ENCODE data around the gene NPLOC4.
"Not testable (repeated sequence)": the region's sequence is repeated elsewhere in the genome, so short reads cannot be mapped to it uniquely, and the experiment has no call there.

The NPLOC4 gene

DNA sequence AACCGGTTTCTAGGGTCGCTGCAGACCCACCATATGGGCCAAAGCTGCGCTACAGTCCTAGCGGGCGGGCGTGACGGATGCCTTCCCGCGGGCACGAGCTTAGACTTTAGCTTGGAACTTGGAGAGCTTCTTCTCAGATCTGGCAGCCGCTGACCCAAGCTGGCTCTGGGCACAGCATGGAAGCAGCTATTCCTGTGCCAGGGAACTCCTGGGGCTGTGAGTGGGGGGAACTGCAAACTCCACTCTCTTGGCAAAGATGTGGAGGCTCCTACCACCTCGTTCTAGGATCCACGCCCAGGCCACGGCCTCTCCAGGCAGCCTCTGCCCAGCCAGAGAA lies 93.6 kb downstream of the NPLOC4 start:
- FAIRE-seq = no peak

DNA sequence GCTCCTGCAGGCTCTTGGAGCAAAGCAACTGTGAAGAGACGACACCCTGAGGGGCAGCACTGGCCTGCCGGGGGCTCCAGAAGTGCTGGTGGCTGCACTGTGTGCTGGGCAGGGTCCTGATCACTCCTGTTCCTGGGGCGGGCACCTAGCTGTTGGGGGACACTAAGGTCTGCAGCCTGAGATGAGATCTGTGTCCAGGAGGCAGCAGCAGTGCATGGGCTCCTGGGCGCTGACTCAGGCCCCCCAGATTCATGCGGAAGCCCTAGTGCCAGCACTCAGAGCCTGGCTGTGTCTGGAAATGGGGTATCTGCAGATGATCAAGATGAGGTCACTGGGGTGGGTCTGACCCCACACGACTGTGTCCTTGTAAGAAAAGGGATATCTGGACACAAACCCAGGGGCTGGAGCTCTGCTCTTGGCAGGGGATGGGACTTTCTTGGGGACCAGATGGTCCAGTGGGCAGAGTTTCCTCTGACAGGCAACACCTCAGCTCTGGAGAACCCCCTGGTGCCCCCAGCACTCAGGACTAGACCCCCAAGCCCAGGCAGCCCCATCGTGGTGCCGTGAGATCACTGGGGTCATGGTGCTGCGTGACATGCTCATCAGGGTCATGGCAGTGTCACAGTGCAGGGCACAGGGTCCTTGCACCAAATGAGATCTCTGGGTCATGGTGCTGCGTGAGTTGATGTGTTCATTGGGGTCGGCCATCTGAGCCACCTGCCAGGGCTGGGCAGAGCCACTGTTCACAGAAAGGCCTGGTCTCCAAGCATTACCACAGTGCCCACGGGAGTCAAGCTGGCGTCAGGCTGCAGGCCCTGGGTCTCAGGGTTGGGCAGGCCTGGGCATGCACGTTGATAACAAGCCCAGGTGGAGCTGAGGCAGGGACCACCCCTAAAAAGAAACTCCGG lies 94.2 kb downstream of the NPLOC4 start:
- no peak for FAIRE-seq

DNA sequence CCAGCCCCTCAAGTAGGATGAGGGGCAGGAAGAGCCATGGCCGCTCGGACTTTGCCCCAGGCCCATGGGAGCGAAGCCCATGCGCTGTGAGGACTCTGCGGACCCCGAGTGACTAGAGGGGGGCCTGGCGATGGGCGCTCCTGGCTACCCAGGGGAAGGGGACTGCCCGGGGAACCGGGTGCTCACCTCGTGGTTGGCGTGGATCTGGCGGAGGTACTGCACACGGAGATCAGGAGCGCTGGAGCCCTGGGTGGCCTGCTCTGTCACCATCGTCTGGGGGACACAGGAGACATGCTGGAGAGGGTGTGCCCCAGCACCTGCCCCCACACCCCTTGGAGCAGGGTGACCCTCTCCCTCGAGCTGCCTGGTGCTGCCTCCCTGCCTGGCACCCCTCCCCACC lies 95.8 kb downstream of the NPLOC4 start:
- FAIRE-seq = no peak

- FAIRE-seq = no peak
These were observed 96.3 kb downstream of the NPLOC4 start for GRCh38 chr17:81540676-81541027.

DNA sequence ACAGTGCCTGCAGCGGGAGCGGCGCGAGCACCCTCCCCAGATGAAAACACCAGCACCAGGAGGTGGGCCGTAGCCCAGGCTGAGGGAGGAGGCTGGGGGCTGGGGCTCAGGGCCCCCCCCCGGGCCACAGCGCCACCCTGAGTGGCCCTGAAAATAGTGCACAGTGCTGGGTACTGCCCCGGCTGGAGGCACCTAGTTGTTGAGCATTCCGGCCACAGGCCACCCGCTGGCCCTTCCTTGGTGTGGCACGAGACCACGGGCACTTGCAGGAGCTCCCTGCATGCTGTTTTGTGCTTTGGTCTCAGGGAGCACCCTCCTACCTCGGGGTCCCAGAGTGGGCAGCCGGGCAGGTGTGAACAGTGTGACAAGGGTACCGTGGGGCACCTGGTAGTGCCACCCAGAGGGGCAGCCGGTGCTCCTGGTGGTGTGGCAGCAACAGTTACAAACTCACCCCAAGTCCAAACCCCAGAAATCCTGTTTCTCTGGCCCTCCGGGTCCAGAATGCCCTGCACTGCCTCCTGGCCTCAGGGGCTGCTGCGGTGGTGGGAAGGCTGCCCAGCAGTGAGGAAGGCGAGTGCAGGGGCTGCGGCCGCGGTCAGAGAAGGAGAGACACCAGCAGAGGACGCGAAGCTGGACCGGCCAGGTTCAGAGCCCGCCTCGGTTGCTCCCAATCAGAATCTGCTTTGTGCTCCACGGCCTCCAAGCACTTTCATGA lies 96.8 kb downstream of the NPLOC4 start:
- no peak for FAIRE-seq

DNA sequence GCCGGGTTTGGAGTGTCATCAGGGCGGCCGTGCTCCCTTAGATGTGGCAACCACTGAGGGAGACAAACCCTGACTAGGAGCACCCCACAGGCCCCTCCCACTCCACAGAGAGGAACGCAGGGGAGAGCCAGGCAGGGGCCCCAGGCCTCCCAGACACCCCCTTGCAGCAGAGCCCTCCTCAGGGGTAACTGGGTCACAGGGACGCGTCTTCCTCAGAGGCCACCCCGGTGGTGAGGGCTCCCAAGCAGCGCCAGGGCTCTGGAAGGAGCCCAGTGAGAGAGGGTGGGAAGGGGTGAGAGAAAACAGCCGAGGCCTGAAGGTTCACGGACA lies 97.4 kb downstream of the NPLOC4 start:
- no peak for FAIRE-seq

DNA sequence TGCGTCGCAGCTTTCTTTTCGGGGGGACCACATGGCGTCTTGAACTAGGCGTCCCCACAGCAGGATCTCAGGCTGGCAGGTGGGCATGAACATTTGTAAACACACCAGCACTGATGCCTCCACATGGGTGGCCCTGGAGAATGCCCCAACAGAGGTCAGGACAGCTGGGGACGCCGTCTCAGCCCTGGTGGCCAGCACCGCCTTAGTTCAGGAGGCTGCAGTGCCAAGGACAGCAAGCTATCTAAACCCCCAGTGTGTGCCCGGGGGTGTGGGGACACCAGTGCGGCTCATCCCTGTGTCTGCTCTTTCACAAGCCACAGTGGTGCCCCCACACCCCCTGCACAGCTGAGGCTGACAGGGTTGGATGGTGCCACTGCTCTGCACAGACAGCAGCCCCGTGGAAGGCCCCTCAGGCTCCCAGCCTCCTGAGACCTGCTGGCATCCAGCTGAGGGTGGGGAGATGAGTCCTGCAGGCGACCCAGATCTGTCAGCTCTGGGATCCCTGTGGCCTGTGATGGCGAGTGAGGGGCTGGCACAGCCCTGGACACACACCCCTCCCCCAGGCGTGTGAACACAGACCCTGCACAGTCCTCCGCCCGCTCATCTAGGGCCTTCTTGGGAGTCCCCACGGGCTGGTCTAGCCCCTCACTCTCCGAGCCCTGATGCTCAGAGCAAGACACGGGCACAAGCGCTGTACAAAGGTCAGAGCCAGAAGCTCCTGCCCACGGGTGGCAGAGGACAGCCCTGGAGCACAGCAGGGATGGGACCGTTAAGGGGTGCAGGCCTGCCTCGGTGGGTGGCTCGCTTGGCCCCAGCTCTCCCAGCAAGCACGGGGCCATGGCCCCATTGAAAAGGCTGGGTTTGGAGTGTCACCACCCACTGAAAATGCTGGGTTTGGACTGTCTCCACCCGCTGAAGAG lies 98.0 kb downstream of the NPLOC4 start:
- FAIRE-seq = no peak

GRCh38 chr17:81537856-81538555 lies 98.9 kb downstream of the NPLOC4 start:
- no peak for FAIRE-seq

GRCh38 chr17:81537343-81537855 lies 99.5 kb downstream of the NPLOC4 start:
- no peak for FAIRE-seq

GRCh38 chr17:81536299-81537290 lies 100.3 kb downstream of the NPLOC4 start:
- no peak for FAIRE-seq

DNA sequence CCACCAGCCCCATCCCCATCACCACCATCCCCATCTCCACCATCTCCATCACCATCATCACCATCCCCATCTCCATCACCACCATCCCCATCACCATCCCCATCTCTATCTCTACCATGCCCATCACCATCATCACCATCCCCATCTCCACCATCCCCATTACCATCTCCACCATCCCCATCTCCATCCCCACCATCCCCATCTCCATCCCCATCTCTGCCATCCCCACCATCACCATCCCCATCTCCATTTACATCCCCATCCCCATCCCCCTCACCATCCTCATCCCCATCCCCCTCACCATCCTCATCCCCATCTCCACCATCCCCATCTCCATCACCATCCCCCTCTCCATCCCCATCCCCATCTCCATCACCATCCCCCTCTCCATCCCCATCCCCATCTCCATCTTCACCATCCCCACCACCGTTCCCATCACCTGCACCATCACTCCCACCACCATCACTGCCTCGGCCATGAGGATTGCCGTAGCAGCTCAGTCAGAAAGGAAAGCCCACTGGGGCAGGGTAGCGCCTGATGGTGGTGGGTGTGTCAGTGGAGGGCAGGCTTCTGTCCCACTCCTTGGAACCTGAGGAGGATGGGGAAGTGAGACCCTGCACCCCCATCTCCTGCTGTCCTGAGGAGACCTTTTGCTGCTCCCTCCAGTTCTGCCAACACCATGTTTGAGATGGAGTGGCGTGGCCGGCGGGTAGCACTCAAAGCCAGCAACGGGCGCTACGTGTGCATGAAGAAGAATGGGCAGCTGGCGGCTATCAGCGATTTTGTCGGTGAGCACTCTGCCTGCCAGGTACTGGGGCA lies 101.2 kb downstream of the NPLOC4 start:
- no peak for FAIRE-seq

DNA sequence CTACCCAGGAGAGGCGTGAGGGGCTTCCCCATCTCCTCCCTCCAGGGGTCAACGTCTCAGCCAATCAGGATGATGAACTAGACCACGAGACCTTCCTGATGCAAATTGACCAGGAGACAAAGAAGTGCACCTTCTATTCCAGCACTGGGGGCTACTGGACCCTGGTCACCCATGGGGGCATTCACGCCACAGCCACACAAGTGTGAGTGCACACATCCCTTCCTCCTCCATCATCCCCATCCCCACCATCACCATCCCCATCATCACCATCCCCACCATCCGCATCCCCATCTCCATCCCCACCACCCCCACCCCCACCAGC lies 101.9 kb downstream of the NPLOC4 start:
- FAIRE-seq = no peak

GRCh38 chr17:81534157-81535006 lies 102.5 kb downstream of the NPLOC4 start:
- no peak for FAIRE-seq

GRCh38 chr17:81533339-81534141 lies 103.4 kb downstream of the NPLOC4 start:
- no peak for FAIRE-seq

GRCh38 chr17:81532490-81533287 lies 104.2 kb downstream of the NPLOC4 start:
- FAIRE-seq = no peak

GRCh38 chr17:81531998-81532404 lies 104.9 kb downstream of the NPLOC4 start:
- not testable (repeated sequence) for FAIRE-seq

DNA sequence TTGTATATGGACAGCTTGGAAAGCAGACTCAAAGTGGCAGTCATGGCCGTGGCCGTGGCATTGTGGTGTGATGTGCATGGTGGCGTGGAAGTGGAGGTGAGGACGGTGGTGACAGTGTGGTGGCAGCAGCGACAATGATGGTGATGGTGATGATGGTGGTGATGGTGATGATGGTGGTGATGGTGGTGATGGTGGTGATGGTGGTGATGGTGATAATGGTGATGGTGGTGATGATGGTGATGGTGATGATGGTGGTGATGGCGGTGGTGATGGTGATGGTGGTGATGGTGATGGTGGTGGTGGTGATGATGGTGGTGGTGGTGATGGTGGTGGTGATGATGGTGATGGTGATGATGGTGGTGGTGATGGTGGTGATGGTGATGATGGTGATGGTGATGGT lies 105.9 kb downstream of the NPLOC4 start:
- not testable (repeated sequence) for FAIRE-seq

DNA sequence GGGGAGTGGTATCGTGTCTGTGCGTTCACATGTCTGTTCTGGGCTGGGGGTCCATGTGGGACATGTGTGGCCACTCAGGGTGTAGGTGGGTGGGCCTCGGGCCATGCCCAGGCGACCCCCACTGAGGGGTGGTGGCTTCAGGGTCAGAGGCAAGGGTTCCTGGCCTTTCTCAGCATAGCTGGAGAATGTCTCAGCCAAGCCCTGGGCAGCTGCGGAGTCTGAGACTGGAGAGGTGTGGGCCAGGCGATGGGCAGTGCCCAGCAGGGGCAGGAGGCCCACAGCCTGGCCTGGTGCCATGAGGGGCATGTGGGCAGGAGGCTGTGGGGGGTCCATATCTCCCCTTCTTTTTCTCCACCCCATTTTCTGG lies 107.5 kb downstream of the NPLOC4 start:
- FAIRE-seq = no peak
